IMR-90 (cell line): ENCODE results near the gene OR13C9. TPM values are rescaled to one million over a fixed set of nuclear protein-coding genes. Genes with fewer than 3 reads are reported as not detected.

ENCODE experiments used
- ATAC-seq: fragments of 200-7000 bp; cut with Tn5 transposase; 2 replicates; pipeline ENCODE4 v1.9.1; 2020; ENCODE audit warnings: low read depth, mild to moderate bottlenecking, moderate library complexity
- BruUV-seq: library from RNA; stranded (reverse); fragments of 400-500 nt; replicated peaks from 2 replicates; lab custom pipeline; 2021; lab: Mats Ljungman, UMichigan
- CTCF ChIA-PET: fragments of 300-600 bp; formaldehyde crosslinking; extraction: SDS; loops from one replicate; lab custom pipeline; 2021; ENCODE audit warnings: antibody characterized with exemption; lab: Yijun Ruan, JAX
- POLR2A ChIA-PET: fragments of 300-600 bp; sonication (Branson Sonifier 250); formaldehyde crosslinking; loops from one replicate; lab custom pipeline; 2022; ENCODE audit warnings: antibody characterized with exemption; ENCODE audit not compliant: unreplicated experiment; lab: Charles Lee
- DNase-seq: peaks from one replicate; pipeline ENCODE4 v3.0.0; 2013
- H2AFZ ChIP-seq: replicated peaks from 2 replicates; pipeline ENCODE3; 2013; ENCODE audit warnings: low read length, mild to moderate bottlenecking; ENCODE audit not compliant: poor library complexity
- H2AK5ac ChIP-seq: 2 replicates; pipeline ENCODE4 v1.6.1; 2013; ENCODE audit warnings: low read depth, low read length, inconsistent platforms
- H2AK9ac ChIP-seq: replicated peaks from 2 replicates; pipeline ENCODE3; 2013; ENCODE audit warnings: mild to moderate bottlenecking, low read depth, low read length, moderate library complexity; ENCODE audit not compliant: poor library complexity
- H2BK120ac ChIP-seq: 2 replicates; pipeline ENCODE4 v1.6.1; 2013; ENCODE audit warnings: low read depth, low read length, inconsistent platforms
- H2BK15ac ChIP-seq: 3 replicates; pipeline ENCODE4 v1.6.1; 2013; ENCODE audit warnings: low read depth, low read length, inconsistent platforms
- H2BK20ac ChIP-seq: 2 replicates; pipeline ENCODE4 v1.6.1; 2013; ENCODE audit warnings: low read depth, mild to moderate bottlenecking, inconsistent platforms, low read length, moderate library complexity
- H2BK5ac ChIP-seq: 2 replicates; pipeline ENCODE4 v1.6.1; 2013; ENCODE audit warnings: mild to moderate bottlenecking, low read depth, low read length, inconsistent platforms; ENCODE audit not compliant: poor library complexity, severe bottlenecking
- H3K14ac ChIP-seq: replicated peaks from 2 replicates; pipeline ENCODE4 v1.6.1; 2013; ENCODE audit warnings: low read depth, low read length, inconsistent platforms
- H3K18ac ChIP-seq: 2 replicates; pipeline ENCODE4 v1.6.1; 2013; ENCODE audit warnings: low read depth, low read length, control low read depth
- H3K23ac ChIP-seq: 2 replicates; pipeline ENCODE4 v1.6.1; 2013; ENCODE audit warnings: low read depth, low read length, inconsistent platforms
- H3K27ac ChIP-seq: 2 replicates; pipeline ENCODE4 v1.5.1; 2013; ENCODE audit warnings: mild to moderate bottlenecking, control low read depth, low read length; ENCODE audit not compliant: insufficient read depth
- H3K27me3 ChIP-seq: 2 replicates; pipeline ENCODE4 v1.6.1; 2013; ENCODE audit warnings: low read length; ENCODE audit not compliant: control insufficient read depth, insufficient read depth
- H3K36me3 ChIP-seq: 2 replicates; pipeline ENCODE4 v1.6.1; 2013; ENCODE audit warnings: low read length, mixed read lengths; ENCODE audit not compliant: control insufficient read depth, insufficient read depth
- H3K4ac ChIP-seq: 2 replicates; pipeline ENCODE4 v1.6.1; 2013; ENCODE audit warnings: low read depth, low read length, inconsistent platforms
- H3K4me1 ChIP-seq: 2 replicates; pipeline ENCODE4 v1.6.1; 2013; ENCODE audit warnings: low read length, mixed read lengths; ENCODE audit not compliant: control insufficient read depth, insufficient read depth
- H3K4me2 ChIP-seq: 2 replicates; pipeline ENCODE4 v1.6.1; 2013; ENCODE audit warnings: low read depth, mild to moderate bottlenecking, control low read depth, low read length, moderate library complexity
- H3K4me3 ChIP-seq: 2 replicates; pipeline ENCODE4 v1.5.1; 2013; ENCODE audit warnings: low read depth, mild to moderate bottlenecking, control low read depth, low read length, moderate library complexity; ENCODE audit not compliant: insufficient read depth
- H3K56ac ChIP-seq: 2 replicates; pipeline ENCODE4 v1.6.1; 2013; ENCODE audit warnings: low read length, inconsistent platforms; ENCODE audit not compliant: insufficient read depth; ENCODE audit errors: extremely low read depth
- H3K79me1 ChIP-seq, 2 experiments: 2 replicates each; pipeline ENCODE4 v1.6.1; 2013; ENCODE audit warnings: low read length in 2 of 2, inconsistent platforms in 1 of 2, low read depth in 1 of 2
- H3K9ac ChIP-seq: 2 replicates; pipeline ENCODE4 v1.6.1; 2013; ENCODE audit warnings: low read depth, low read length, control low read depth
- H3K9me1 ChIP-seq: 2 replicates; pipeline ENCODE4 v1.6.1; 2013; ENCODE audit warnings: low read length, inconsistent platforms; ENCODE audit not compliant: insufficient read depth
- H3K9me3 ChIP-seq: 2 replicates; pipeline ENCODE4 v1.6.1; 2013; ENCODE audit warnings: low read length; ENCODE audit not compliant: control insufficient read depth, insufficient read depth
- H4K20me1 ChIP-seq: 2 replicates; pipeline ENCODE4 v1.6.1; 2013; ENCODE audit warnings: low read length, inconsistent platforms; ENCODE audit not compliant: insufficient read depth
- H4K5ac ChIP-seq: 2 replicates; pipeline ENCODE4 v1.6.1; 2013; ENCODE audit warnings: mild to moderate bottlenecking, low read depth, low read length, control low read depth
- H4K8ac ChIP-seq, 2 experiments: 2 replicates each; pipeline ENCODE4 v1.6.1; 2013; ENCODE audit warnings: low read depth in 2 of 2, low read length in 2 of 2, control low read depth in 1 of 2, inconsistent platforms in 1 of 2
- H4K91ac ChIP-seq: 2 replicates; pipeline ENCODE4 v1.6.1; 2013; ENCODE audit warnings: low read depth, low read length, inconsistent platforms; ENCODE audit not compliant: insufficient read depth
- CTCF ChIP-seq: conservative IDR thresholded peaks from 2 replicates; pipeline ENCODE4 v1.5.1; 2012; ENCODE audit warnings: mild to moderate bottlenecking, low read depth, low read length, improper control_type of control experiment
- MAFK ChIP-seq: IDR thresholded peaks from 2 replicates; pipeline ENCODE4 v1.6.1; 2012; ENCODE audit warnings: low read depth, low read length, improper control_type of control experiment
- MAZ ChIP-seq: IDR thresholded peaks from 2 replicates; pipeline ENCODE4 v1.6.1; 2012; ENCODE audit warnings: low read depth, mild to moderate bottlenecking, low read length, improper control_type of control experiment, moderate library complexity, borderline replicate concordance
- RFX5 ChIP-seq: IDR thresholded peaks from 2 replicates; pipeline ENCODE4 v1.8.0; 2012; ENCODE audit warnings: low read depth, mild to moderate bottlenecking, low read length, moderate library complexity
- WGBS, 2 experiments: methylation state at CpG; one replicate each; pipeline versions ENCODE4 v1.1.5 to v1.1.7; 2013; ENCODE audit warnings: missing lambda C conversion rate in 2 of 2; ENCODE audit not compliant: insufficient read length in 1 of 2; ENCODE audit errors: extremely low coverage in 2 of 2; 5-methylcytosine and 5-hydroxymethylcytosine counted together
- dilution Hi-C: fragments of 300-500 bp; cut with HindIII; formaldehyde crosslinking; loops from one replicate; pipeline ENCODE4 v1.14.3; 2018; ENCODE audit warnings: low sequenced_read_pairs; ENCODE audit not compliant: unreplicated experiment
- in situ Hi-C: fragments of 300-500 bp; cut with MboI; formaldehyde crosslinking; loops from 3 replicates; pipeline ENCODE4 v1.14.3; 2019; ENCODE audit warnings: low sequenced_read_pairs, inconsistent platforms, mixed read lengths
- intact Hi-C: fragments of 100-400 bp; cut with micrococcal nuclease; formaldehyde crosslinking; loops from 2 replicates; pipeline ENCODE4 v1.10.0; 2022
- polyA plus RNA-seq, 3 experiments: library from polyadenylated mRNA; depleted of rRNA; stranded (reverse); fragments of >200 nt; gene quantifications; 2 replicates each; pipeline ENCODE4 v1.2.3, GENCODE V29; 2012; ENCODE audit warnings: low replicate concordance in 1 of 3
- total RNA-seq: library from RNA; depleted of rRNA; stranded (reverse); fragments of >200 nt; gene quantifications from 2 replicates; pipeline ENCODE4 v1.2.3, GENCODE V29; 2012

The OR13C9 gene
- total and polyA plus RNA-seq, 2 of the 4 experiments (the other 2 are of a cell fraction), result not detected

GRCh38 chr9:104608336-104608735, 9.7 kb downstream of the OR13C9 start:
- no peaks in the 10 kb centered on the region for H3K9me1 ChIP-seq
- WGBS, 2 experiments, result no CpG with 5 or more reads among the region's 1 CpG
- H3K9me3 ChIP-seq, result 0 out of 2 replicates have a peak, but pooled peaks cover 2% of the 10 kb centered on the region
- POLR2A ChIA-PET, result no interaction called here
- H3K4me1 ChIP-seq, result no peaks in the 10 kb centered on the region
- no peak overlapping the region for H3K4me2 ChIP-seq
- in situ Hi-C loops (no loop called here), intact Hi-C loops (no loop called here), dilution Hi-C loops (no loop called here)
- H4K8ac ChIP-seq, result no peak overlapping the region
- H4K20me1 ChIP-seq, result no peaks in the 10 kb centered on the region
- CTCF ChIA-PET, result no interaction called here
- H4K91ac ChIP-seq, result no peak overlapping the region
- no peak overlapping the region for H2BK20ac ChIP-seq
- H3K18ac ChIP-seq, result no peak overlapping the region
- no peak for DNase-seq
- no peak overlapping the region for H3K4me3 ChIP-seq
- no peak overlapping the region for H3K56ac ChIP-seq
- H3K23ac ChIP-seq, result no peak overlapping the region
- no peak overlapping the region for H3K14ac ChIP-seq
- ATAC-seq, result no peak
- H2BK120ac ChIP-seq, result no peak overlapping the region
- no peaks in the 10 kb centered on the region for H3K27me3 ChIP-seq
- no peaks in the 10 kb centered on the region for H3K36me3 ChIP-seq
- no peak overlapping the region for H2BK15ac ChIP-seq
- no peak overlapping the region for H2AK9ac ChIP-seq
- no peaks in the 10 kb centered on the region for H3K79me1 ChIP-seq
- no peak overlapping the region for H3K27ac ChIP-seq
- BruUV-seq, result no TSS peak
- H2AK5ac ChIP-seq, result no peak overlapping the region
- no peak overlapping the region for H3K9ac ChIP-seq
- no peak overlapping the region for H3K4ac ChIP-seq
- TF ChIP-seq MAFK (no peak), MAZ (no peak), RFX5 (no peak), CTCF (0 out of 2 replicates have a peak, but pooled peaks have one; percentile 19)
- H2AFZ ChIP-seq, result no peak overlapping the region
- H4K5ac ChIP-seq, result no peak overlapping the region
- no peak overlapping the region for H2BK5ac ChIP-seq
